ENCODE measurements around the gene TUBB8B.
"Not testable (repeated sequence)": the region's sequence is repeated elsewhere in the genome, so short reads cannot be mapped to it uniquely, and the experiment has no call there.

The TUBB8B gene

GRCh38 chr18:11383-12274 lies 37.8 kb downstream of the TUBB8B start:
- DNase-seq, result not testable (repeated sequence)

- not testable (repeated sequence) for DNase-seq
These were observed 38.7 kb downstream of the TUBB8B start for GRCh38 chr18:10624-11184.

DNA sequence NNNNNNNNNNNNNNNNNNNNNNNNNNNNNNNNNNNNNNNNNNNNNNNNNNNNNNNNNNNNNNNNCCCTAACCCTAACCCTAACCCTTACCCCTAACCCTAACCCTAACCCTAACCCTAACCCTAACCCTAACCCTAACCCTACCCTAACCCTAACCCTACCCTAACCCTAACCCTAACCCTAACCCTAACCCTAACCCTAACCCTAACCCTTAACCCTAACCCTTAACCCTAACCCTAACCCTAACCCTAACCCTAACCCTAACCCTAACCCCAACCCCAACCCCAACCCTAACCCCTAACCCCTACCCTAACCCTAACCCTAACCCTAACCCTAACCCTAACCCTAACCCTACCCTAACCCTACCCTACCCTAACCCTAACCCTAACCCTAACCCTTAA lies 39.5 kb downstream of the TUBB8B start:
- DNase-seq, result not testable (repeated sequence)

All from SW 1271 (cell line).